Tibial nerve (tissue), 4 donors: Measurements from ENCODE around the gene CIROP. TPM values are rescaled to one million over a fixed set of nuclear protein-coding genes. Genes with fewer than 3 reads are reported as not detected.

ENCODE experiments used
- DNase-seq, 2 donors: peaks; one replicate each; pipeline ENCODE4 v3.0.0-alpha.2; 2019; ENCODE audit warnings: low spot score in 2 of 2
- H3K27ac ChIP-seq, 4 donors: fragments of 200-600 bp; sonication (generic) in 3 of 4; one replicate each; pipeline ENCODE4 v1.5.1; 2017 to 2019; ENCODE audit warnings: mild to moderate bottlenecking in 1 of 4
- H3K27me3 ChIP-seq, 2 donors: fragments of 200-600 bp; sonication (generic) in 1 of 2; one replicate each; pipeline versions ENCODE4 v1.5.1 to v1.6.0; 2017 to 2019
- H3K36me3 ChIP-seq, 3 donors: fragments of 200-600 bp; sonication (generic); one replicate each; pipeline ENCODE4 v1.5.1; 2018 to 2019
- H3K4me1 ChIP-seq, 4 donors: fragments of 200-600 bp; sonication (generic) in 3 of 4; one replicate each; pipeline ENCODE4 v1.5.1; 2017 to 2019
- H3K4me3 ChIP-seq, 4 donors: fragments of 200-600 bp; sonication (generic) in 3 of 4; one replicate each; pipeline ENCODE4 v1.5.1; 2017 to 2019; ENCODE audit warnings: mild to moderate bottlenecking in 1 of 4, moderate library complexity in 1 of 4
- H3K9me3 ChIP-seq, 4 donors: fragments of 200-600 bp; sonication (generic) in 3 of 4; one replicate each; pipeline ENCODE4 v1.5.1; 2017 to 2019
- CTCF ChIP-seq, 5 experiments: fragments of 200-600 bp in 3 of 5; fragments of 450-650 bp in 2 of 5; sonication (generic) in 3 of 5; IDR thresholded peaks; one replicate each; pipeline ENCODE4 v1.5.1; 2016 to 2019; ENCODE audit warnings: antibody characterized with exemption in 5 of 5, mild to moderate bottlenecking in 3 of 5, moderate library complexity in 2 of 5
- EP300 ChIP-seq, 2 donors: sonication (generic); formaldehyde crosslinking; IDR thresholded peaks; one replicate each; pipeline ENCODE4 v1.6.1; 2017; ENCODE audit warnings: antibody characterized with exemption in 2 of 2, mild to moderate bottlenecking in 1 of 2
- POLR2A ChIP-seq, 2 donors: fragments of 450-650 bp; IDR thresholded peaks; one replicate each; pipeline ENCODE4 v1.6.1; 2017; ENCODE audit warnings: antibody characterized with exemption in 2 of 2, mild to moderate bottlenecking in 2 of 2, moderate library complexity in 2 of 2
- WGBS, 2 donors: methylation state at CpG; one replicate each; pipeline ENCODE4 v1.1.5; 2018; 5-methylcytosine and 5-hydroxymethylcytosine counted together
- total RNA-seq, 4 donors: library from RNA; depleted of rRNA; stranded (reverse); fragments of >200 nt; gene quantifications; one replicate each; pipeline ENCODE4 v1.1.0, GENCODE V29; 2016

The CIROP gene
- total RNA-seq, 4 donors from 2014 or later: not detected

DNA sequence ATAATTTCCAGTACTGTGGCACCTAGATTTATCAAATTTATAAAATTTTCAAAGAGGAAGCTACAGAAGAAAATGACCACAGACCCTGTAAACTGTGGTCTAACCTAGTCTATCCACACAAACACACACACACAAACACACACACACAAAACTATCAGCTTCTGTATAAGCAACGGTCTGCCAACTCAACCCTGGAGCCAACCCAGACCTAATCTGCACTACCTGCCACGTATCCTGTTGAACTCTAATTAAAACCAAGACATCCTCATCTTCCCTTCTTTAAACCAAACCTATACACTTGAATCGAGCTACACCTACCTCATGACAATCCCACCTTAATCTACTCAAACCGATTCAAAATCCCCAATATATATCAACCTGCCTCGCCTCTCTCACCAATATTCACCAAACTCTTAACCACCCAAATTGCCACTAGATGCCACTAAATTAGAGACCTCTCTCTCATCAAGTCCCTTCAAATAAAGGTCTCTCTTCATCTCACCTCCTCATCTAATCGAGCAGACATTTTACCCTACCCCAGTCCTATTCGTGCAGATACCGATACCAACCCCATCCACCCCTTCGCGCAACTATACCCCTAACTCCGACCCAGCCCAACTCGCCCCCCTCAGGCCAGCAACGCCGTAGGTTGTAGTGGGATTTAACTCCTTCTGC, 10.7 kb downstream of the CIROP start:
- peak overlapping the region; percentile 66 to 92 (median 68) for H3K4me3 ChIP-seq
- H3K27me3 ChIP-seq: no peaks in the 10 kb centered on the region
- peak overlapping the region; percentile 93 to 99 (median 94) for H3K27ac ChIP-seq
- WGBS, 2 donors: 1 to 3% methylated on average over 14 of the region's 14 CpGs
- TF ChIP-seq POLR2A (IDR thresholded peaks at IDR 0.05): no peak
- no peak for TF ChIP-seq EP300 (IDR thresholded peaks at IDR 0.05)
- peaks cover 0 to 40% (median 24%) of the 10 kb centered on the region in 4 donors for H3K4me1 ChIP-seq
- H3K36me3 ChIP-seq: peaks cover 3 to 53% (median 17%) of the 10 kb centered on the region in 3 donors
- DNase-seq: no peak
- H3K9me3 ChIP-seq: no peaks in the 10 kb centered on the region

GRCh38 chr14:23093526-23093925, 11.3 kb downstream of the CIROP start:
- H3K4me3 ChIP-seq: peak overlapping the region in 2 of 4 donors; percentile 69 to 92
- peaks cover 3 to 53% (median 17%) of the 10 kb centered on the region in 3 donors for H3K36me3 ChIP-seq
- WGBS, 2 donors: 71 to 74% methylated on average over 2 of the region's 2 CpGs
- H3K4me1 ChIP-seq: peaks cover 0 to 40% (median 24%) of the 10 kb centered on the region in 4 donors
- no peaks in the 10 kb centered on the region for H3K9me3 ChIP-seq
- no peak for DNase-seq
- no peak for TF ChIP-seq POLR2A (IDR thresholded peaks at IDR 0.05)
- no peak for TF ChIP-seq CTCF (IDR thresholded peaks at IDR 0.05)
- no peak for TF ChIP-seq EP300 (IDR thresholded peaks at IDR 0.05)
- no peaks in the 10 kb centered on the region for H3K27me3 ChIP-seq
- no peak overlapping the region for H3K27ac ChIP-seq

DNA sequence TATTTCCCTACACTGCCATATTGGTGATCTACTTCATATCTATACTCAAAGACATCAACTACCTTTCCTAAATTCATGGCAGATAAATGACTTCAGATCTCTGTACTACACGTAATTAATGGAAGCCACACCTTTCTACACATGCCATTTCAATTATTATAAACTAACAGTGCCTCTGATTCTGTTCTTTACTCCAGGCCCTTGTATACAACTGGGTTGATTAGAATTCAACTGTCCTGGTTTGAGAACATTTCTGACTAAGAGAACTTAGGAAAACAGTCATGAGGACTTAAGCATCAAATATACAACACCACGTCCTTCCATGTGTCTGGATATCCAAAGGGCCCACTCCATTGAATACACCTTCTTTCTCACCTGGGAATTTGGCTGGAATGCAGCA, 11.7 kb downstream of the CIROP start:
- Histone ChIP-seq H3K27ac (no peak overlapping the region), H3K36me3 (peaks cover 3 to 53% (median 17%) of the 10 kb centered on the region in 3 donors), H3K27me3 (no peaks in the 10 kb centered on the region), H3K9me3 (no peaks in the 10 kb centered on the region), H3K4me1 (peaks cover 0 to 40% (median 24%) of the 10 kb centered on the region in 4 donors), H3K4me3 (no peak overlapping the region)
- 58 to 63% methylated on average over 2 of the region's 2 CpGs for WGBS, 2 donors
- DNase-seq: no peak
- TF ChIP-seq CTCF (IDR thresholded peaks at IDR 0.05) (no peak), EP300 (IDR thresholded peaks at IDR 0.05) (no peak), POLR2A (IDR thresholded peaks at IDR 0.05) (no peak)

- no peak for TF ChIP-seq POLR2A (IDR thresholded peaks at IDR 0.05)
- no peak for TF ChIP-seq CTCF (IDR thresholded peaks at IDR 0.05)
- TF ChIP-seq EP300 (IDR thresholded peaks at IDR 0.05): no peak
- H3K27ac ChIP-seq: no peak overlapping the region
- H3K9me3 ChIP-seq: no peaks in the 10 kb centered on the region
- H3K27me3 ChIP-seq: no peaks in the 10 kb centered on the region
- 81 to 85% methylated on average over 12 of the region's 12 CpGs for WGBS, 2 donors
- peaks cover 3 to 61% (median 17%) of the 10 kb centered on the region in 3 donors for H3K36me3 ChIP-seq
- DNase-seq: no peak
- H3K4me3 ChIP-seq: no peak overlapping the region
- H3K4me1 ChIP-seq: peaks cover 0 to 27% (median 15%) of the 10 kb centered on the region in 4 donors
These were observed 13.2 kb downstream of the CIROP start for GRCh38 chr14:23091294-23092225.

- Histone ChIP-seq H3K4me3 (no peak overlapping the region), H3K9me3 (no peaks in the 10 kb centered on the region), H3K27ac (no peak overlapping the region), H3K27me3 (no peaks in the 10 kb centered on the region), H3K4me1 (peaks cover 0 to 25% (median 11%) of the 10 kb centered on the region in 4 donors), H3K36me3 (peaks cover 3 to 74% (median 17%) of the 10 kb centered on the region in 3 donors)
- no peak for DNase-seq
- 70 to 78% methylated on average over 4 of the region's 4 CpGs for WGBS, 2 donors
- TF ChIP-seq EP300 (IDR thresholded peaks at IDR 0.05): no peak
- TF ChIP-seq POLR2A (IDR thresholded peaks at IDR 0.05): no peak
- no peak for TF ChIP-seq CTCF (IDR thresholded peaks at IDR 0.05)
These were observed 14.5 kb downstream of the CIROP start for GRCh38 chr14:23090254-23090636.
